Neural cell (in vitro differentiated cells): ENCODE results near the gene GJA3.

ENCODE experiments used
- EP300 ChIP-seq: fragments of 450-650 bp; conservative IDR thresholded peaks from 2 replicates; pipeline ENCODE4 v1.6.1; 2014; ENCODE audit warnings: antibody characterized with exemption, mild to moderate bottlenecking, moderate library complexity; ENCODE audit not compliant: poor library complexity, severe bottlenecking
- EZH2 ChIP-seq: fragments of 200-600, 300-800 bp; shearing (Covaris generic), sonication (generic); IDR thresholded peaks from 2 replicates; pipeline ENCODE4 v1.6.1; 2014; ENCODE audit warnings: antibody characterized with exemption, low read length, borderline replicate concordance, mild to moderate bottlenecking; ENCODE audit not compliant: insufficient read depth, poor library complexity, severe bottlenecking
- MXI1 ChIP-seq: fragments of 450-650 bp; conservative IDR thresholded peaks from 2 replicates; pipeline ENCODE4 v1.6.1; 2014; ENCODE audit warnings: antibody characterized with exemption, mild to moderate bottlenecking; ENCODE audit not compliant: poor library complexity, severe bottlenecking
- POLR2AphosphoS5 ChIP-seq: IDR thresholded peaks from 2 replicates; pipeline ENCODE4 v1.6.1; 2012
- RAD21 ChIP-seq: fragments of 450-650 bp; conservative IDR thresholded peaks from 2 replicates; pipeline ENCODE4 v1.6.1; 2014; ENCODE audit warnings: antibody characterized with exemption, mild to moderate bottlenecking, moderate library complexity
- REST ChIP-seq: IDR thresholded peaks from 2 replicates; pipeline ENCODE4 v1.6.1; 2012; ENCODE audit warnings: borderline replicate concordance
- SMC3 ChIP-seq: fragments of 450-650 bp; conservative IDR thresholded peaks from 2 replicates; pipeline ENCODE4 v1.6.1; 2014; ENCODE audit warnings: antibody characterized with exemption, mild to moderate bottlenecking, moderate library complexity; ENCODE audit not compliant: poor library complexity
- TAF1 ChIP-seq: IDR thresholded peaks from 2 replicates; pipeline ENCODE4 v1.6.1; 2012; ENCODE audit warnings: low read depth
- TF ChIP-seq, protein P1 (sequence below): fragments of 450-650 bp; IDR thresholded peaks from 2 replicates; pipeline ENCODE4 v1.5.1; 2014; ENCODE audit warnings: antibody characterized with exemption, mild to moderate bottlenecking, moderate library complexity; ENCODE audit not compliant: poor library complexity, severe bottlenecking

DNA sequence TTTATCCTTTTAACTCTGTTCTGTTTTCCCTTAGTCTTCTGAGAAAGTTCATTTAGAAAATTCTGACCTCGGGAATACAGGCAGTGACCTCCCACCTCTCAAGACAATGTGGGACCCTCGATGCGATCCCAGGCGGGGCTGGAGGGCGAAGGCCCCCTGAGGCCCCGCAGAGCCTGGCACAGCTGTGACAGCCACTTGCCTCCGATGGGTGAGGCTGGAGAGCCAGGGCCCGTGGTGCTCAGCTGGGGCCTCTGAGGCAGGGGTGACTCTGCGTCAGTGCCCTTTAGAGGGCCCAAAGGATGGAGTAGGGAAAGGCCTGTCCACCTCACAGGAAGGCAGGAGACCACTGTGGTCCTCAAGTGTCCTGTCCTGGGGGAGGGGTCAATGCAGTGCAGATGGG is 10.3 kb downstream of the GJA3 start:
- TF ChIP-seq, protein P1, sequence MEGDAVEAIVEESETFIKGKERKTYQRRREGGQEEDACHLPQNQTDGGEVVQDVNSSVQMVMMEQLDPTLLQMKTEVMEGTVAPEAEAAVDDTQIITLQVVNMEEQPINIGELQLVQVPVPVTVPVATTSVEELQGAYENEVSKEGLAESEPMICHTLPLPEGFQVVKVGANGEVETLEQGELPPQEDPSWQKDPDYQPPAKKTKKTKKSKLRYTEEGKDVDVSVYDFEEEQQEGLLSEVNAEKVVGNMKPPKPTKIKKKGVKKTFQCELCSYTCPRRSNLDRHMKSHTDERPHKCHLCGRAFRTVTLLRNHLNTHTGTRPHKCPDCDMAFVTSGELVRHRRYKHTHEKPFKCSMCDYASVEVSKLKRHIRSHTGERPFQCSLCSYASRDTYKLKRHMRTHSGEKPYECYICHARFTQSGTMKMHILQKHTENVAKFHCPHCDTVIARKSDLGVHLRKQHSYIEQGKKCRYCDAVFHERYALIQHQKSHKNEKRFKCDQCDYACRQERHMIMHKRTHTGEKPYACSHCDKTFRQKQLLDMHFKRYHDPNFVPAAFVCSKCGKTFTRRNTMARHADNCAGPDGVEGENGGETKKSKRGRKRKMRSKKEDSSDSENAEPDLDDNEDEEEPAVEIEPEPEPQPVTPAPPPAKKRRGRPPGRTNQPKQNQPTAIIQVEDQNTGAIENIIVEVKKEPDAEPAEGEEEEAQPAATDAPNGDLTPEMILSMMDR: no peak
- TF ChIP-seq REST: no peak
- no peak for TF ChIP-seq SMC3
- TF ChIP-seq TAF1: no peak
- TF ChIP-seq POLR2AphosphoS5: no peak
- no peak for TF ChIP-seq RAD21
- no peak for TF ChIP-seq EZH2
- no peak for TF ChIP-seq MXI1
- no peak for TF ChIP-seq EP300
